Measurements from ENCODE around the gene OTP. TPM values are rescaled to one million over a fixed set of nuclear protein-coding genes. Genes with fewer than 3 reads are reported as not detected.
"Not testable (repeated sequence)": the region's sequence is repeated elsewhere in the genome, so short reads cannot be mapped to it uniquely, and the experiment has no call there.

Gene OTP
- total RNA-seq, 2 donors from 2014 or later: not detected

GRCh38 chr5:77606279-77606678, 32.2 kb downstream of the OTP start:
- no peak for TF ChIP-seq CTCF (IDR thresholded peaks at IDR 0.05)
- no peaks in the 10 kb centered on the region for H3K27me3 ChIP-seq (replicated peaks; ENCODE audit: insufficient read depth)
- no peaks in the 10 kb centered on the region for H3K9me3 ChIP-seq
- DNase-seq (ENCODE audit: low spot score) (no peak), ATAC-seq (ENCODE audit: insufficient number of reproducible peaks, low FRiP score, low read depth) (no peak)
- H3K4me3 ChIP-seq: no peak overlapping the region
- H3K27ac ChIP-seq: no peak overlapping the region
- H3K4me1 ChIP-seq (ENCODE audit: control insufficient read depth in 1 of 2, low read depth in 2 of 2): no peaks in the 10 kb centered on the region
- no peaks in the 10 kb centered on the region for H3K36me3 ChIP-seq

GRCh38 chr5:77599679-77600078, 38.8 kb downstream of the OTP start:
- no peaks in the 10 kb centered on the region for H3K4me1 ChIP-seq (ENCODE audit: control insufficient read depth in 1 of 2, low read depth in 2 of 2)
- ATAC-seq (ENCODE audit: insufficient number of reproducible peaks, low FRiP score, low read depth): no peak
- no peak for TF ChIP-seq CTCF (IDR thresholded peaks at IDR 0.05)

GRCh38 chr5:77590347-77590746, 48.2 kb downstream of the OTP start:
- ATAC-seq (ENCODE audit: insufficient number of reproducible peaks, low FRiP score, low read depth) (no peak), DNase-seq (ENCODE audit: low spot score) (no peak)
- Histone ChIP-seq H3K4me3 (no peak overlapping the region), H3K36me3 (no peaks in the 10 kb centered on the region), H3K27ac (no peak overlapping the region), H3K4me1 (ENCODE audit: control insufficient read depth in 1 of 2, low read depth in 2 of 2) (no peaks in the 10 kb centered on the region), H3K9me3 (peaks cover 4% of the 10 kb centered on the region), H3K27me3 (replicated peaks; ENCODE audit: insufficient read depth) (no peaks in the 10 kb centered on the region)
- no peak for TF ChIP-seq CTCF (IDR thresholded peaks at IDR 0.05)

More at GRCh38 chr5:77599679-77600078, 38.8 kb downstream of the OTP start:
- no peak overlapping the region for H3K27ac ChIP-seq
- H3K36me3 ChIP-seq: no peaks in the 10 kb centered on the region
- no peak for DNase-seq (ENCODE audit: low spot score)
- H3K9me3 ChIP-seq: no peaks in the 10 kb centered on the region
- no peak overlapping the region for H3K4me3 ChIP-seq
- no peaks in the 10 kb centered on the region for H3K27me3 ChIP-seq (replicated peaks; ENCODE audit: insufficient read depth)

- Histone ChIP-seq H3K27me3 (replicated peaks; ENCODE audit: insufficient read depth) (no peaks in the 10 kb centered on the region), H3K36me3 (no peaks in the 10 kb centered on the region), H3K4me3 (no peak overlapping the region), H3K9me3 (peaks cover 4% of the 10 kb centered on the region), H3K4me1 (ENCODE audit: control insufficient read depth in 1 of 2, low read depth in 2 of 2) (no peaks in the 10 kb centered on the region), H3K27ac (no peak overlapping the region)
- TF ChIP-seq CTCF (IDR thresholded peaks at IDR 0.05): no peak
- DNase-seq (ENCODE audit: low spot score) (no peak), ATAC-seq (ENCODE audit: insufficient number of reproducible peaks, low FRiP score, low read depth) (no peak)
Measured at GRCh38 chr5:77588175-77588574, 50.3 kb downstream of the OTP start.

- H3K36me3 ChIP-seq: no peaks in the 10 kb centered on the region
Measured at GRCh38 chr5:77586101-77586500, 52.4 kb downstream of the OTP start.

GRCh38 chr5:77582143-77582542, 56.4 kb downstream of the OTP start:
- not testable (repeated sequence) for H3K9me3 ChIP-seq; H3K27ac ChIP-seq; H3K4me1 ChIP-seq (ENCODE audit: control insufficient read depth in 1 of 2, low read depth in 2 of 2); ATAC-seq (ENCODE audit: insufficient number of reproducible peaks, low FRiP score, low read depth); H3K4me3 ChIP-seq; H3K36me3 ChIP-seq; DNase-seq (ENCODE audit: low spot score); H3K27me3 ChIP-seq (replicated peaks; ENCODE audit: insufficient read depth)

More at GRCh38 chr5:77586101-77586500, 52.4 kb downstream of the OTP start:
- TF ChIP-seq CTCF (IDR thresholded peaks at IDR 0.05): no peak
- H3K27me3 ChIP-seq (replicated peaks; ENCODE audit: insufficient read depth): no peaks in the 10 kb centered on the region
- no peak for ATAC-seq (ENCODE audit: insufficient number of reproducible peaks, low FRiP score, low read depth)
- no peaks in the 10 kb centered on the region for H3K9me3 ChIP-seq
- no peak overlapping the region for H3K27ac ChIP-seq
- H3K4me1 ChIP-seq (ENCODE audit: control insufficient read depth in 1 of 2, low read depth in 2 of 2): no peaks in the 10 kb centered on the region
- no peak for DNase-seq (ENCODE audit: low spot score)
- no peak overlapping the region for H3K4me3 ChIP-seq
